NCI-H774 (cell line): ENCODE results near the gene MX1.
A peak's percentile ranks its signal among the peaks of the same experiment; 100 is the strongest.
"Not testable (repeated sequence)": the region's sequence is repeated elsewhere in the genome, so short reads cannot be mapped to it uniquely, and the experiment has no call there.

Experiments
- DNase-seq: peaks from one replicate; lab custom pipeline; 2025; lab: John Stamatoyannopoulos, UW

MX1 gene

DNA sequence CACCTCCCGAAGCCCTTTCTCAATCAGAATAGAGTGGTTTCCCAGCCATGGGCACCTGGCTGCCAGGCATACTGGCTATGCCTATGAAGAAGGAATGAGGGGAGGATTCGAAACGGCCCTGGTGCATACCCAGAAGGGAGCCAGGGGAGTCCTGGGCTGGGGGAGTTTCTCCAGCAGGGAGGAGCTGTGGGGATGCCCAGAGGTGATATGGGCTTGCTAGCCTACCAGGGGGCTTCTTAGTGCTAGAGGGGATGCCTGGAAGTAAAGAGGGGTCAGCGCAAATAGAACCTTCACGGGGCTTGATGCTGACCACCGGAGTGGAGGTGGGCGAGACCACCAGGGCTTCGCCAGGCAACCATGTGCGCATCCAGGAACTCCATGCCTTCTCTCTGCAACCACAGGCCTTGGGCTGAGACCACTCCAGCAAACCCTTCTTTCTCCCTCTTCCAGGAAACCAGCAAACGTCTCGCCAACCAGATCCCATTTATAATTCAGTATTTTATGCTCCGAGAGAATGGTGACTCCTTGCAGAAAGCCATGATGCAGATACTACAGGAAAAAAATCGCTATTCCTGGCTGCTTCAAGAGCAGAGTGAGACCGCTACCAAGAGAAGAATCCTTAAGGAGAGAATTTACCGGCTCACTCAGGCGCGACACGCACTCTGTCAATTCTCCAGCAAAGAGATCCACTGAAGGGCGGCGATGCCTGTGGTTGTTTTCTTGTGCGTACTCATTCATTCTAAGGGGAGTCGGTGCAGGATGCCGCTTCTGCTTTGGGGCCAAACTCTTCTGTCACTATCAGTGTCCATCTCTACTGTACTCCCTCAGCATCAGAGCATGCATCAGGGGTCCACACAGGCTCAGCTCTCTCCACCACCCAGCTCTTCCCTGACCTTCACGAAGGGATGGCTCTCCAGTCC, 18.2 kb upstream of the MX1 start:
- DNase-seq: no peak

DNA sequence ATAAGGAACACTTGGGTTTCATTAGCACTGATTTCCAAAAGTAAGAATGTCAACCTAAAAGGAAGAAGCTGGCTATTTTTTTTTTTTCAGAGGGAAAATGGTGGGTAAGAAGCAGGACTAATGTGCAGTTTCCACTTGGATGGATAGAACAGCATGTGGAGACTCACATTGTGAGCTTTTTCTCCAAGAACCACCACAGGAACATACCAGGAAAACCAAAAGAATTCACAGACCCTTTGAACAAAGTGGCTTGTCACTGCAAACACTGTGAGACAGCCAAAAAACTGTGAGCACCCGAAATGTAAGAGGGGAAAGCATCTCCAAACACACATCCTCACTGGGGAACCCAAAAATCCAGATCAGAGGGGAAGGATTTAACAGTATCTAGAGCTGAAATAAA, 15.7 kb upstream of the MX1 start:
- DNase-seq: no peak

DNA sequence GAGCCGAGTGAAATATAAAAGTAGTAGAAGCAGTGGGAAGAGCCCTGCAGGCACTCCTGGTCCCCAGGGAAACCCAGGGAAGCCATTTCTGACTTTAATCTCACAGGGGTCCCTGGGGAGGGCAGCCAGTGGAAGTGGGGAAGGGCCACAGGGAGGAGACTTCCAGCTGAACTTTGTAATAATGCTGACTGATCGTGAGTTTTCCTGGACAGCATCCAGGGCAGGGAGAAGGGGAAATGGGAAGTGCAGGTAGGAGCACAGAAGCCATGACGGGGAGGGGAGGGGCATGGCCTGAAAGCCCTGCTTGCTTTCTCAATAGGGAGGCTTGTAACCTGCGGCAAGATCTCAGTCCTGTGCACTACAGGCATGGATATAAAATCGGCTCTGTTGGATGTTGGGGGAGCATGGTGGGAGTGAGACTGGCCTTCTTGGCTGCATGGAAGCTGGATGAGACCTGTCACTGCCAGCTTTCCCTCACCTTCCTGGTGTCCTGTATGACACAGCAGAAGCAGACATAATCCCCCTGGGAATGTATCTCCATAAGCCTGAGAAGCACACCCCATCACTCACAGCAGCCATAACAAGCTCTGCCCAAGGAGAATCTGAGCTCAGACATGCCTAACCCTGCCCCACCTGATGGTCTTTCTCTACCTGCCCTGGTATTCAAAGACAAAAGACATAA, 15.1 kb upstream of the MX1 start:
- no peak for DNase-seq

GRCh38 chr21:41411449-41412089, 14.5 kb upstream of the MX1 start:
- peak; percentile 2 for DNase-seq

GRCh38 chr21:41417505-41417904, 8.5 kb upstream of the MX1 start:
- DNase-seq: not testable (repeated sequence)

GRCh38 chr21:41418393-41418792, 7.6 kb upstream of the MX1 start:
- DNase-seq: no peak

DNA sequence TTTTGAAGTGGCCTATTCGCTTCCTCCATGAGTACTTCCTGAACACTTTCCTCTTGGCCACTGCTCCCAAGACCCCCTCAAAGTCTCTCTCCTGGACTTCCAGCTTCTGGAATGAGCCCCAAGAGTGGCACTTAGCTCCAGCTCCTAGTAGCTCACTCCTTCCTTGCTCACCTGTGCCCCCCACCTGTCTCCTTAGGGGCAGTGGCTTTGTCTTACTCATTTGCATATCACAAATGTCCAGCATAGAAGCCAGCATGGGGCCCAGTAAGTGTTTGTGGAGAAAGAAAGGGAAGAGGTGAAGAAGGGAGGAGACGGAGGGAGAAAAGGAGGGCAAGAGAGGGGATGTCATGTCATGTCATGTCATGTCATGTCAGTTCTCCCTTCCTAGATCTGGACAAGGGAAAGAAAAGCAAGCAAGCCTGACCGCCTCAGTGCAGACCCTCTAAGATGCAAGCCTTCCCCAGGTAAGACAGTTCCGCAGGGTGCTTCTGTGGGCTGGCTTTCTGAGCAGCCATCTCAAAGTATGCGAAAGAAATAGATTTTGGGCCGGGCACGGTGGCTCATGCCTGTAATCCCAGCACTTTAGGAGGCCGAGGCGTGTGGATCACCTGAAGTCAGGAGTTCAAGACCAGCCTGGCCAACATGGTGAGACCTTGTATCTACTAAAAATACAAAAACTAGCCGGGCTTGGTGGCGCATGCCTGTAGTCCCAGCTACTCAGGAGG, 6.9 kb upstream of the MX1 start:
- no peak for DNase-seq

- DNase-seq: peak; percentile 22
Observed at GRCh38 chr21:41419921-41420862, 5.8 kb upstream of the MX1 start.

GRCh38 chr21:41420998-41421397, 5.0 kb upstream of the MX1 start:
- DNase-seq: not testable (repeated sequence)

DNA sequence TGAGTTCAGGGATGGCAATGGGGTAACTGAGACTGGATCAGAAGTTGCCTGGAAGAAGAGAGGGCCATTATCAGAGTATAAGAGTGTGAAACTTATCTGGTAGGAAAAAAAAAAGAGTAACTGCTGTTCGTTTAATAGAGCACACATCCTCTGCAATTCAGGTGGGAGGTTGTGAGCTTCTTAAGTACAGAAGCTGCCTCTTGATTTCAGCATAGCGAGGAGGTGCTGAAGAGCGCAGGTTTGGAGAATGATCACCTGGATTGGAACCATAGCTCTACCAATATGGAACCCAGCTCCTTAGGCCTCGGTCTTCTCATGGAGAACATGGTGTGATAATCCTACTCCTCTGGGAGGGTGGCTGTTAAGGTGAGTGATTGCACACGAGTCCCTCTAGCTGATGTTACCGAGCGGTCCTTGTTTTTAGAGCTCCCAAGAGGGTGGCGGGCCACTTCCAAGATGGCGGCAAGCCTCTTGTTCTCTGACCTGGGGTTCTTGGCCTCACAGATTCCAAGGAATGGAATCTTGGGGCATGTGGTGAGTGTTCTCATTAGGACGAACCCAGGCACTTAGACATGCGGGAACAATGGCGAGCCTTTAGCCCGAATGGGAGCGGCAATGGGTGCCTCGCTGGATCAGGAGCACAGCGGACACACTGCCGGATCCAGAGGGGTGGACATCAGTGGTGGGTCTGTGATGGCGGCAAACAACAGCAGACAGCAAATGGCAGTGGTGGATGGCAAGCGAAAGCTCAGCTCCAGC, 3.3 kb upstream of the MX1 start:
- no peak for DNase-seq

DNA sequence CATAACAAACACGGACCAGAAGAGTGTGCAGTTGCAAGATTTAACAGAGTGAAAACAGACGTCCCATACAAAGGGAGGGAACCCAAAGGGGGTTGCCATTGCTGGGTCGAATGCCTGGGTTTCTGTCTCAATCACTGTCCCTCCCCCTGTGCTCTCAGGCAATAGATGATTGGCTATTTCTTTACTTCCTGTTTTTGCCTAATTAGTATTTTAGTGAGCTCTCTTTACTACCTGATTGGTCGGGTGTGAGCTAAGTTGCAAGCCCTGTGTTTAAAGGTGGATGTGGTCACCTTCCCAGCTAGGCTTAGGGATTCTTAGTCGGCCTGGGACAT, 2.8 kb upstream of the MX1 start:
- not testable (repeated sequence) for DNase-seq

GRCh38 chr21:41425588-41425953, 468 bp upstream of the MX1 start:
- DNase-seq: no peak

- DNase-seq: no peak
Observed at GRCh38 chr21:41426676-41427404, 801 bp downstream of the MX1 start.

DNA sequence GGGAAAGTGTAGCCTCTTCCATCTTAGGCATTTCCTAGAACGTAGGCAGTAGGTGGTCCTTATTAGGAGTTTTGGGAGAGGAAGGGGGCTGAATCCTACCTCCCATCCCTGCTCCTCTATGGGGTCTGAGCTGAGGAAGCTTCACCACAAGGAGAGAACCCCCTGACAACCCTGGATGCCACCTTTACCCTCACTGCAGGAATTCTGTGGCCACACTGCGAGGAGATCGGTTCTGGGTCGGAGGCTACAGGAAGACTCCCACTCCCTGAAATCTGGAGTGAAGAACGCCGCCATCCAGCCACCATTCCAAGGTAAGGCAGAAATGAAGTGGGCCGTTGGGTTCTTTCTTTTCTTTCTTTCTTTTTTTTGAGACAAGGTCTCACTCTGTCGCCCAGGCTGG, 1.5 kb downstream of the MX1 start:
- no peak for DNase-seq

DNA sequence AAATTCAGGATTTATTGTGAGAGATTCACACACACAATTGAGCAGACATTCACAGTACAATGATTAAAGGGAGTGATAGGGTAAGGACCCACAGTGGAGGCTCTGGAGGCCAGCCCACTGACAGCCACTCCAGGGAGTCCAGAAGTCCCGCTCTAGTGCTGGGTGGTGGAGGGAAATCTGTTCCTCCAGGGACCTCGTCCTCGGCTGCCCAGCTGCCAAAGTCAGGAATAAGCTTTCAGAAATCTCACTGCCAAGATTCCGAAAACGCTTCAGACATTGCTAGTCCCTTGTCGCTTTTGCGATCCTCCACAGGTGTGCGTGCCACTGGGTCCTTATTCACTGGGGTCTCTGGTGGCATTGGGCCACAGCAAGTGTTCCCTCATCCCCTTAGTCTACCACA, 2.3 kb downstream of the MX1 start:
- no peak for DNase-seq

DNA sequence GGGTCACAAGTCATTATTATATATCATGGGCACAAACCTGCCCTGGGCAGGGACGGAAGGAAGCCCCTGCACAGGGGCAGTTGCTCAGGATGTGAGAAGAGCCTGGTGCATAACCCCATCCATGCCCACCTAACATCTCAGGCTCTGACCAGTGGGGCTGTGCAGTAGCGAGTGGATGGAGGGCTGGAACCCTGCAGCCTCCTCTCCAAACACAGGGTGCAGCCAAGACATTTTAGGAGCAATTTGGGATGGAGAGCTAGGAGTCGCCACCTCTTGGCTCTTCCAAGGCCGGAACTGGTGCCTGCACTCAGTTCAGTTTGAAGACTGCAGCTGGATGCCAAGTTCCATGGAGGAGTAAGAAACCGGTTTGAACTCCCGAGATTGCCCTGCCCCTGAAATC, 2.8 kb downstream of the MX1 start:
- no peak for DNase-seq

DNA sequence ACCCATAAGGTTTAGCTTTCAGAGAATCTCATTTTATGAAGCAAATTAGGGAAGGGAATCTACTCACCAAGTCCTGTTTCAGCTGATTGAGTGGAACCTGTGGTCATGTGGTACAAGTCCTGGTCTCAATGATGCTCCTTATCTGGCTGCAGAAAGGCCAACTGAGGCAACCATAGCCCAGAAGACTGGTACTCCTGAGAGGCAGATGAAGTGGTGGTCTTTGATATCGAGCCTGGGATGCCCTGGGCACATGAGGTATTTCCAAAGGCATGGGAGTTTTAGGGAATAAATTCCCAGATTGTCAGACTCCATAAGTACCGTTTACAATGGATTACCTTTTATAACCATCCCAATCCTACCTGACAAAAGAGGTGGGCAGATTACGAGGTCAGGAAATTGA, 3.3 kb downstream of the MX1 start:
- DNase-seq: no peak

GRCh38 chr21:41429925-41430491, 4.0 kb downstream of the MX1 start:
- no peak for DNase-seq

- DNase-seq: no peak
Observed at GRCh38 chr21:41431788-41432548, 5.9 kb downstream of the MX1 start.
